Loucy (cell line): ENCODE measurements around the gene CXXC5.

Experiments
- EZH2phosphoT487 ChIP-seq: fragments of 200-600 bp; IDR thresholded peaks from 2 replicates; pipeline ENCODE4 v1.6.1; 2018; ENCODE audit warnings: antibody characterized with exemption, mild to moderate bottlenecking, moderate library complexity, borderline replicate concordance
- TF ChIP-seq, protein P1 (sequence below): fragments of 200-600 bp; sonication (generic); conservative IDR thresholded peaks from 2 replicates; pipeline ENCODE4 v1.5.1; 2014; ENCODE audit warnings: mild to moderate bottlenecking, antibody characterized with exemption, low read length

- TF ChIP-seq, protein P1, sequence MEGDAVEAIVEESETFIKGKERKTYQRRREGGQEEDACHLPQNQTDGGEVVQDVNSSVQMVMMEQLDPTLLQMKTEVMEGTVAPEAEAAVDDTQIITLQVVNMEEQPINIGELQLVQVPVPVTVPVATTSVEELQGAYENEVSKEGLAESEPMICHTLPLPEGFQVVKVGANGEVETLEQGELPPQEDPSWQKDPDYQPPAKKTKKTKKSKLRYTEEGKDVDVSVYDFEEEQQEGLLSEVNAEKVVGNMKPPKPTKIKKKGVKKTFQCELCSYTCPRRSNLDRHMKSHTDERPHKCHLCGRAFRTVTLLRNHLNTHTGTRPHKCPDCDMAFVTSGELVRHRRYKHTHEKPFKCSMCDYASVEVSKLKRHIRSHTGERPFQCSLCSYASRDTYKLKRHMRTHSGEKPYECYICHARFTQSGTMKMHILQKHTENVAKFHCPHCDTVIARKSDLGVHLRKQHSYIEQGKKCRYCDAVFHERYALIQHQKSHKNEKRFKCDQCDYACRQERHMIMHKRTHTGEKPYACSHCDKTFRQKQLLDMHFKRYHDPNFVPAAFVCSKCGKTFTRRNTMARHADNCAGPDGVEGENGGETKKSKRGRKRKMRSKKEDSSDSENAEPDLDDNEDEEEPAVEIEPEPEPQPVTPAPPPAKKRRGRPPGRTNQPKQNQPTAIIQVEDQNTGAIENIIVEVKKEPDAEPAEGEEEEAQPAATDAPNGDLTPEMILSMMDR: no peak
- no peak for TF ChIP-seq EZH2phosphoT487
Observed at GRCh38 chr5:139678751-139679750, 30.9 kb downstream of the CXXC5 start.
